GM21619 (cell line): ENCODE data around the gene ERFL.
"Not testable (repeated sequence)": the region's sequence is repeated elsewhere in the genome, so short reads cannot be mapped to it uniquely, and the experiment has no call there.

Experiments used
- ATAC-seq: cut with Tn5 transposase; IDR thresholded peaks from one replicate; pipeline ENCODE4 v1.9.1; 2021; ENCODE audit not compliant: unreplicated experiment

ERFL gene

GRCh38 chr19:41944336-41944735, 16.1 kb upstream of the ERFL start:
- ATAC-seq, result no peak

GRCh38 chr19:41941410-41942202, 13.4 kb upstream of the ERFL start:
- no peak for ATAC-seq

GRCh38 chr19:41940731-41941409, 12.6 kb upstream of the ERFL start:
- ATAC-seq, result no peak

GRCh38 chr19:41939861-41940730, 11.8 kb upstream of the ERFL start:
- ATAC-seq, result no peak

GRCh38 chr19:41939209-41939608, 11.0 kb upstream of the ERFL start:
- ATAC-seq, result not testable (repeated sequence)

GRCh38 chr19:41937525-41938468, 9.5 kb upstream of the ERFL start:
- no peak for ATAC-seq

- no peak for ATAC-seq
These were observed 8.7 kb upstream of the ERFL start for GRCh38 chr19:41936961-41937360.

- no peak for ATAC-seq
These were observed 8.2 kb upstream of the ERFL start for GRCh38 chr19:41936416-41936850.

- no peak for ATAC-seq
These were observed 7.6 kb upstream of the ERFL start for GRCh38 chr19:41935760-41936415.

- no peak for ATAC-seq
These were observed 6.7 kb upstream of the ERFL start for GRCh38 chr19:41934849-41935374.

- no peak for ATAC-seq
These were observed 5.6 kb upstream of the ERFL start for GRCh38 chr19:41933693-41934426.

GRCh38 chr19:41932720-41933332, 4.6 kb upstream of the ERFL start:
- ATAC-seq, result no peak

- no peak for ATAC-seq
These were observed 4.0 kb upstream of the ERFL start for GRCh38 chr19:41932259-41932719.

GRCh38 chr19:41930926-41931592, 2.8 kb upstream of the ERFL start:
- ATAC-seq, result no peak

GRCh38 chr19:41930322-41930722, 2.1 kb upstream of the ERFL start:
- no peak for ATAC-seq

GRCh38 chr19:41929536-41930071, 1.4 kb upstream of the ERFL start:
- no peak for ATAC-seq

- no peak for ATAC-seq
These were observed 696 bp upstream of the ERFL start for GRCh38 chr19:41928754-41929535.
